WTC11 (cell line): ENCODE measurements around the gene PAQR8. TPM values are rescaled to one million over a fixed set of nuclear protein-coding genes. Genes with fewer than 3 reads are reported as not detected.

Experiments
- ATAC-seq: fragments of 200-7000 bp; cut with Tn5 transposase; 2 replicates; pipeline ENCODE4 v1.10.0; 2021; ENCODE audit warnings: mild to moderate bottlenecking, moderate library complexity
- CTCF ChIA-PET: fragments of 300-600 bp; sonication (Branson Sonifier 250); formaldehyde crosslinking; loops from one replicate; lab custom pipeline; 2021; ENCODE audit warnings: antibody characterized with exemption; lab: Charles Lee
- POLR2A ChIA-PET: fragments of 350-600 bp; sonication (Branson Sonifier 250); formaldehyde crosslinking; loops from one replicate; lab custom pipeline; 2021; ENCODE audit warnings: antibody characterized with exemption; lab: Charles Lee
- DNase-seq: peaks from one replicate; pipeline ENCODE4 v3.0.0; 2021; ENCODE audit warnings: low spot score
- H3K27ac Mint-ChIP-seq: 2 replicates; pipeline ENCODE4 v1.8.0; 2021; ENCODE audit warnings: mixed read lengths
- H3K27me3 Mint-ChIP-seq: 2 replicates; pipeline ENCODE4 v1.8.0; 2021; ENCODE audit warnings: low read depth, mild to moderate bottlenecking, moderate library complexity, mixed read lengths
- H3K36me3 Mint-ChIP-seq: 2 replicates; pipeline ENCODE4 v1.8.0; 2021; ENCODE audit warnings: mixed read lengths
- H3K4me1 Mint-ChIP-seq: 2 replicates; pipeline ENCODE4 v1.8.0; 2022; ENCODE audit warnings: mixed read lengths
- H3K4me3 Mint-ChIP-seq: 2 replicates; pipeline ENCODE4 v1.8.0; 2021; ENCODE audit warnings: mild to moderate bottlenecking, moderate library complexity, mixed read lengths
- H3K9me3 Mint-ChIP-seq: 2 replicates; pipeline ENCODE4 v1.8.0; 2021; ENCODE audit warnings: mixed read lengths
- ARID4B ChIP-seq: sonication (generic); formaldehyde crosslinking; IDR thresholded peaks from 2 replicates; pipeline ENCODE4 v1.8.0; 2023; ENCODE audit warnings: missing genetic modification reagents, mild to moderate bottlenecking, borderline replicate concordance
- ATF2 ChIP-seq: sonication (generic); formaldehyde crosslinking; IDR thresholded peaks from 2 replicates; pipeline ENCODE4 v1.8.1; 2022; ENCODE audit warnings: low read depth, missing genetic modification reagents, borderline replicate concordance
- CBFB ChIP-seq: sonication (generic); formaldehyde crosslinking; IDR thresholded peaks from 2 replicates; pipeline ENCODE4 v1.8.1; 2022; ENCODE audit warnings: mild to moderate bottlenecking, low read depth, missing genetic modification reagents
- CREB1 ChIP-seq: sonication (generic); formaldehyde crosslinking; IDR thresholded peaks from 2 replicates; pipeline ENCODE4 v1.8.0; 2023; ENCODE audit warnings: mild to moderate bottlenecking, missing genetic modification reagents
- FOXK1 ChIP-seq: sonication (generic); formaldehyde crosslinking; IDR thresholded peaks from 2 replicates; pipeline ENCODE4 v1.8.0; 2022; ENCODE audit warnings: mild to moderate bottlenecking, moderate library complexity, missing genetic modification reagents
- FOXP1 ChIP-seq: sonication (generic); formaldehyde crosslinking; IDR thresholded peaks from 2 replicates; pipeline ENCODE4 v1.8.0; 2022; ENCODE audit warnings: missing genetic modification reagents, mild to moderate bottlenecking, moderate library complexity, borderline replicate concordance
- FOXP4 ChIP-seq: sonication (generic); formaldehyde crosslinking; IDR thresholded peaks from 2 replicates; pipeline ENCODE4 v1.8.0; 2022; ENCODE audit warnings: mild to moderate bottlenecking, missing genetic modification reagents
- HMGA2 ChIP-seq: fragments of 250-450 bp; sonication (Bioruptor Pico); IDR thresholded peaks from 2 replicates; pipeline ENCODE4 v1.4.0; 2021; ENCODE audit warnings: mild to moderate bottlenecking, moderate library complexity
- HMGXB4 ChIP-seq: sonication (generic); formaldehyde crosslinking; IDR thresholded peaks from 2 replicates; pipeline ENCODE4 v1.8.1; 2023; ENCODE audit warnings: mild to moderate bottlenecking, moderate library complexity, missing genetic modification reagents
- IRF1 ChIP-seq: sonication (generic); formaldehyde crosslinking; IDR thresholded peaks from 2 replicates; pipeline ENCODE4 v1.8.0; 2023; ENCODE audit warnings: missing genetic modification reagents
- KAT7 ChIP-seq: sonication (generic); formaldehyde crosslinking; IDR thresholded peaks from 2 replicates; pipeline ENCODE4 v1.8.1; 2023; ENCODE audit warnings: missing genetic modification reagents, mild to moderate bottlenecking, borderline replicate concordance
- NR1H2 ChIP-seq: sonication (generic); formaldehyde crosslinking; IDR thresholded peaks from 2 replicates; pipeline ENCODE4 v1.9.0; 2021; ENCODE audit warnings: mild to moderate bottlenecking, moderate library complexity, missing genetic modification reagents
- NR3C1 ChIP-seq: sonication (generic); formaldehyde crosslinking; conservative IDR thresholded peaks from 2 replicates; pipeline ENCODE4 v1.8.1; 2023; ENCODE audit warnings: low read depth, mild to moderate bottlenecking, missing genetic modification reagents
- PREB ChIP-seq: sonication (generic); formaldehyde crosslinking; IDR thresholded peaks from 2 replicates; pipeline ENCODE4 v1.8.1; 2022; ENCODE audit warnings: mild to moderate bottlenecking, missing genetic modification reagents, moderate library complexity, borderline replicate concordance
- RELA ChIP-seq: sonication (generic); formaldehyde crosslinking; IDR thresholded peaks from 2 replicates; pipeline ENCODE4 v1.8.1; 2022; ENCODE audit warnings: missing genetic modification reagents, mild to moderate bottlenecking, borderline replicate concordance
- RORB ChIP-seq: fragments of 250-450 bp; sonication (Bioruptor Pico); IDR thresholded peaks from 2 replicates; pipeline ENCODE4 v1.9.0; 2021; ENCODE audit warnings: mild to moderate bottlenecking
- SOX15 ChIP-seq: fragments of 250-450 bp; sonication (Bioruptor Pico); IDR thresholded peaks from 2 replicates; pipeline ENCODE4 v1.9.0; 2021; ENCODE audit warnings: mild to moderate bottlenecking
- SP1 ChIP-seq: sonication (generic); formaldehyde crosslinking; conservative IDR thresholded peaks from 2 replicates; pipeline ENCODE4 v1.8.1; 2022; ENCODE audit warnings: missing genetic modification reagents
- TCF7 ChIP-seq: sonication (generic); formaldehyde crosslinking; IDR thresholded peaks from 2 replicates; pipeline ENCODE4 v1.8.0; 2022; ENCODE audit warnings: mild to moderate bottlenecking, low read depth, missing genetic modification reagents, moderate library complexity
- TEAD4 ChIP-seq: sonication (generic); formaldehyde crosslinking; IDR thresholded peaks from 2 replicates; pipeline ENCODE4 v1.8.0; 2022; ENCODE audit warnings: mild to moderate bottlenecking, missing genetic modification reagents
- USF1 ChIP-seq: sonication (generic); formaldehyde crosslinking; IDR thresholded peaks from 2 replicates; pipeline ENCODE4 v1.8.0; 2022; ENCODE audit warnings: mild to moderate bottlenecking, missing genetic modification reagents
- ZNF138 ChIP-seq: sonication (generic); formaldehyde crosslinking; conservative IDR thresholded peaks from 2 replicates; pipeline ENCODE4 v1.8.1; 2022; ENCODE audit warnings: mild to moderate bottlenecking, moderate library complexity, missing genetic modification reagents
- total RNA-seq: library from RNA; stranded (reverse); gene quantifications from 3 replicates; pipeline ENCODE4 v1.2.3, GENCODE V29; 2021

The PAQR8 gene
- total RNA-seq, 1 experiment from 2014 or later = 11.1 TPM

GRCh38 chr6:52314752-52315151 is 47.2 kb upstream of the PAQR8 start:
- H3K9me3 Mint-ChIP-seq = no peaks in the 10 kb centered on the region
- CTCF ChIA-PET = no interaction called here
- H3K36me3 Mint-ChIP-seq = no peaks in the 10 kb centered on the region

GRCh38 chr6:52317211-52317610 is 44.7 kb upstream of the PAQR8 start:
- peaks cover 4% of the 10 kb centered on the region for H3K4me1 Mint-ChIP-seq
- H3K9me3 Mint-ChIP-seq = no peaks in the 10 kb centered on the region
- no peak overlapping the region for H3K4me3 Mint-ChIP-seq
- CTCF ChIA-PET = no interaction called here
- no peaks in the 10 kb centered on the region for H3K36me3 Mint-ChIP-seq
- TF ChIP-seq ZNF138 (no peak), SOX15 (CRISPR knock-in tag) (no peak), KAT7 (no peak), HMGXB4 (CRISPR knock-in tag) (no peak), TCF7 (CRISPR knock-in tag) (no peak), SP1 (CRISPR knock-in tag) (no peak), ATF2 (CRISPR knock-in tag) (no peak), USF1 (CRISPR knock-in tag) (no peak), FOXP1 (no peak), NR1H2 (CRISPR knock-in tag) (no peak), NR3C1 (CRISPR knock-in tag) (no peak), IRF1 (CRISPR knock-in tag) (no peak), ARID4B (CRISPR knock-in tag) (no peak), CBFB (CRISPR knock-in tag) (no peak), HMGA2 (CRISPR knock-in tag) (no peak), CREB1 (no peak)
- TF ChIP-seq, all 79 proteins: peak for 0
- no peak for ATAC-seq
- POLR2A ChIA-PET = no interaction called here
- Mint-ChIP-seq H3K27me3 (no peaks in the 10 kb centered on the region), H3K27ac (no peak overlapping the region)
- DNase-seq = no peak

More at GRCh38 chr6:52314752-52315151, 47.2 kb upstream of the PAQR8 start:
- H3K4me3 Mint-ChIP-seq = no peak overlapping the region
- no peak for ATAC-seq
- TF ChIP-seq TCF7 (CRISPR knock-in tag) = no peak
- TF ChIP-seq PREB = no peak
- TF ChIP-seq FOXP4 (CRISPR knock-in tag) = no peak
- TF ChIP-seq TEAD4 (CRISPR knock-in tag) = no peak
- TF ChIP-seq RORB (CRISPR knock-in tag) = no peak
- TF ChIP-seq RELA (CRISPR knock-in tag) = no peak
- no peak for TF ChIP-seq FOXK1 (CRISPR knock-in tag)
- TF ChIP-seq, all 79 proteins: peak for 0
- POLR2A ChIA-PET = no interaction called here
- no peak for DNase-seq
- Mint-ChIP-seq H3K27me3 (no peaks in the 10 kb centered on the region), H3K4me1 (peaks cover 7% of the 10 kb centered on the region), H3K27ac (no peak overlapping the region)
